K562 (cell line): ENCODE data around the gene FBXO11.

ENCODE experiments used
- CBFA2T2 ChIP-seq: fragments of 450-650 bp; conservative IDR thresholded peaks from 2 replicates; pipeline ENCODE4 v1.6.1; 2017; ENCODE audit warnings: mild to moderate bottlenecking
- CTCF ChIP-seq, 3 experiments: IDR thresholded peaks in 2 of 3; conservative IDR thresholded peaks in 1 of 3; 2 replicates each; pipeline ENCODE4 v1.5.1; 2011 to 2012; ENCODE audit warnings: low read length in 3 of 3, mild to moderate bottlenecking in 3 of 3, control low read depth in 2 of 3, improper control_type of control experiment in 1 of 3, inconsistent platforms in 1 of 3, low read depth in 1 of 3, mixed read lengths in 1 of 3, moderate library complexity in 1 of 3; ENCODE audit not compliant: insufficient read depth in 2 of 3
- HNRNPH1 ChIP-seq: fragments of 200-400 bp; formaldehyde crosslinking; optimal IDR thresholded peaks from 2 replicates; pipeline ENCODE3; 2017; ENCODE audit warnings: low read depth, mild to moderate bottlenecking, low read length, moderate library complexity
- RBM15 ChIP-seq: fragments of 200-400 bp; formaldehyde crosslinking; IDR thresholded peaks from 2 replicates; pipeline ENCODE4 v1.6.1; 2018; ENCODE audit warnings: mild to moderate bottlenecking, low read length, moderate library complexity; ENCODE audit not compliant: insufficient read depth
- SMARCE1 ChIP-seq: fragments of 450-650 bp; IDR thresholded peaks from 2 replicates; pipeline ENCODE4 v1.7.1; 2016; ENCODE audit warnings: mild to moderate bottlenecking
- SP1 ChIP-seq: sonication (generic); formaldehyde crosslinking; IDR thresholded peaks from 2 replicates; pipeline ENCODE4 v1.8.1; 2022; ENCODE audit warnings: mild to moderate bottlenecking, missing genetic modification reagents
- SP2 ChIP-seq: IDR thresholded peaks from 2 replicates; pipeline ENCODE4 v1.6.1; 2011; ENCODE audit warnings: mild to moderate bottlenecking, low read depth, low read length, moderate library complexity; ENCODE audit not compliant: poor library complexity, severe bottlenecking; ENCODE audit errors: extremely low read depth
- ZNF124 ChIP-seq: sonication (generic); formaldehyde crosslinking; IDR thresholded peaks from 2 replicates; pipeline ENCODE4 v1.8.1; 2022; ENCODE audit warnings: missing genetic modification reagents
- TF ChIP-seq, protein P1 (sequence below): fragments of 450-650 bp; IDR thresholded peaks from 2 replicates; pipeline ENCODE4 v1.6.1; 2017; ENCODE audit warnings: mild to moderate bottlenecking, moderate library complexity
- TF ChIP-seq, protein P2 (sequence below): IDR thresholded peaks from 3 replicates; pipeline ENCODE4 v1.6.1; 2011; ENCODE audit warnings: borderline replicate concordance, mild to moderate bottlenecking; ENCODE audit not compliant: insufficient read length, insufficient read depth
- TF ChIP-seq, protein P3 (sequence below): fragments of 450-650 bp; IDR thresholded peaks from 2 replicates; pipeline ENCODE4 v1.6.1; 2017; ENCODE audit warnings: antibody characterized with exemption, mild to moderate bottlenecking

GRCh38 chr2:47784352-47784851, 121.9 kb downstream of the FBXO11 start:
- TF ChIP-seq, protein P1, sequence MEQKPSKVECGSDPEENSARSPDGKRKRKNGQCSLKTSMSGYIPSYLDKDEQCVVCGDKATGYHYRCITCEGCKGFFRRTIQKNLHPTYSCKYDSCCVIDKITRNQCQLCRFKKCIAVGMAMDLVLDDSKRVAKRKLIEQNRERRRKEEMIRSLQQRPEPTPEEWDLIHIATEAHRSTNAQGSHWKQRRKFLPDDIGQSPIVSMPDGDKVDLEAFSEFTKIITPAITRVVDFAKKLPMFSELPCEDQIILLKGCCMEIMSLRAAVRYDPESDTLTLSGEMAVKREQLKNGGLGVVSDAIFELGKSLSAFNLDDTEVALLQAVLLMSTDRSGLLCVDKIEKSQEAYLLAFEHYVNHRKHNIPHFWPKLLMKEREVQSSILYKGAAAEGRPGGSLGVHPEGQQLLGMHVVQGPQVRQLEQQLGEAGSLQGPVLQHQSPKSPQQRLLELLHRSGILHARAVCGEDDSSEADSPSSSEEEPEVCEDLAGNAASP = no peak
- TF ChIP-seq RBM15 = no peak
- TF ChIP-seq SMARCE1 = no peak
- TF ChIP-seq, protein P2, sequence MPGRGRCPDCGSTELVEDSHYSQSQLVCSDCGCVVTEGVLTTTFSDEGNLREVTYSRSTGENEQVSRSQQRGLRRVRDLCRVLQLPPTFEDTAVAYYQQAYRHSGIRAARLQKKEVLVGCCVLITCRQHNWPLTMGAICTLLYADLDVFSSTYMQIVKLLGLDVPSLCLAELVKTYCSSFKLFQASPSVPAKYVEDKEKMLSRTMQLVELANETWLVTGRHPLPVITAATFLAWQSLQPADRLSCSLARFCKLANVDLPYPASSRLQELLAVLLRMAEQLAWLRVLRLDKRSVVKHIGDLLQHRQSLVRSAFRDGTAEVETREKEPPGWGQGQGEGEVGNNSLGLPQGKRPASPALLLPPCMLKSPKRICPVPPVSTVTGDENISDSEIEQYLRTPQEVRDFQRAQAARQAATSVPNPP = no peak
- no peak for TF ChIP-seq SP1
- TF ChIP-seq CTCF (IDR thresholded peaks at IDR 0.05 in 2 of 3, conservative IDR thresholded peaks at IDR 0.05 in 1 of 3; ENCODE audit: insufficient read depth in 2 of 3, low read depth in 1 of 3, low read length in 3 of 3) = no peak
- no peak for TF ChIP-seq CBFA2T2
- TF ChIP-seq, protein P3, sequence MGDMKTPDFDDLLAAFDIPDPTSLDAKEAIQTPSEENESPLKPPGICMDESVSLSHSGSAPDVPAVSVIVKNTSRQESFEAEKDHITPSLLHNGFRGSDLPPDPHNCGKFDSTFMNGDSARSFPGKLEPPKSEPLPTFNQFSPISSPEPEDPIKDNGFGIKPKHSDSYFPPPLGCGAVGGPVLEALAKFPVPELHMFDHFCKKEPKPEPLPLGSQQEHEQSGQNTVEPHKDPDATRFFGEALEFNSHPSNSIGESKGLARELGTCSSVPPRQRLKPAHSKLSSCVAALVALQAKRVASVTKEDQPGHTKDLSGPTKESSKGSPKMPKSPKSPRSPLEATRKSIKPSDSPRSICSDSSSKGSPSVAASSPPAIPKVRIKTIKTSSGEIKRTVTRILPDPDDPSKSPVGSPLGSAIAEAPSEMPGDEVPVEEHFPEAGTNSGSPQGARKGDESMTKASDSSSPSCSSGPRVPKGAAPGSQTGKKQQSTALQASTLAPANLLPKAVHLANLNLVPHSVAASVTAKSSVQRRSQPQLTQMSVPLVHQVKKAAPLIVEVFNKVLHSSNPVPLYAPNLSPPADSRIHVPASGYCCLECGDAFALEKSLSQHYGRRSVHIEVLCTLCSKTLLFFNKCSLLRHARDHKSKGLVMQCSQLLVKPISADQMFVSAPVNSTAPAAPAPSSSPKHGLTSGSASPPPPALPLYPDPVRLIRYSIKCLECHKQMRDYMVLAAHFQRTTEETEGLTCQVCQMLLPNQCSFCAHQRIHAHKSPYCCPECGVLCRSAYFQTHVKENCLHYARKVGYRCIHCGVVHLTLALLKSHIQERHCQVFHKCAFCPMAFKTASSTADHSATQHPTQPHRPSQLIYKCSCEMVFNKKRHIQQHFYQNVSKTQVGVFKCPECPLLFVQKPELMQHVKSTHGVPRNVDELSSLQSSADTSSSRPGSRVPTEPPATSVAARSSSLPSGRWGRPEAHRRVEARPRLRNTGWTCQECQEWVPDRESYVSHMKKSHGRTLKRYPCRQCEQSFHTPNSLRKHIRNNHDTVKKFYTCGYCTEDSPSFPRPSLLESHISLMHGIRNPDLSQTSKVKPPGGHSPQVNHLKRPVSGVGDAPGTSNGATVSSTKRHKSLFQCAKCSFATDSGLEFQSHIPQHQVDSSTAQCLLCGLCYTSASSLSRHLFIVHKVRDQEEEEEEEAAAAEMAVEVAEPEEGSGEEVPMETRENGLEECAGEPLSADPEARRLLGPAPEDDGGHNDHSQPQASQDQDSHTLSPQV = no peak
- no peak for TF ChIP-seq ZNF124 (CRISPR knock-in tag)
- no peak for TF ChIP-seq SP2
- no peak for TF ChIP-seq HNRNPH1
